IMR-90 (cell line): ENCODE measurements around the gene COL5A1. TPM values are rescaled to one million over a fixed set of nuclear protein-coding genes. Genes with fewer than 3 reads are reported as not detected.

Experiments
- ATAC-seq: fragments of 200-7000 bp; cut with Tn5 transposase; 2 replicates; pipeline ENCODE4 v1.9.1; 2020; ENCODE audit warnings: low read depth, mild to moderate bottlenecking, moderate library complexity
- BruUV-seq: library from RNA; stranded (reverse); fragments of 400-500 nt; replicated peaks from 2 replicates; lab custom pipeline; 2021; lab: Mats Ljungman, UMichigan
- CTCF ChIA-PET: fragments of 300-600 bp; formaldehyde crosslinking; extraction: SDS; loops from one replicate; lab custom pipeline; 2021; ENCODE audit warnings: antibody characterized with exemption; lab: Yijun Ruan, JAX
- POLR2A ChIA-PET: fragments of 300-600 bp; sonication (Branson Sonifier 250); formaldehyde crosslinking; loops from one replicate; lab custom pipeline; 2022; ENCODE audit warnings: antibody characterized with exemption; ENCODE audit not compliant: unreplicated experiment; lab: Charles Lee
- DNase-seq: peaks from one replicate; pipeline ENCODE4 v3.0.0; 2013
- H2AFZ ChIP-seq: replicated peaks from 2 replicates; pipeline ENCODE3; 2013; ENCODE audit warnings: low read length, mild to moderate bottlenecking; ENCODE audit not compliant: poor library complexity
- H2AK5ac ChIP-seq: 2 replicates; pipeline ENCODE4 v1.6.1; 2013; ENCODE audit warnings: low read depth, low read length, inconsistent platforms
- H2AK9ac ChIP-seq: replicated peaks from 2 replicates; pipeline ENCODE3; 2013; ENCODE audit warnings: mild to moderate bottlenecking, low read depth, low read length, moderate library complexity; ENCODE audit not compliant: poor library complexity
- H2BK120ac ChIP-seq: 2 replicates; pipeline ENCODE4 v1.6.1; 2013; ENCODE audit warnings: low read depth, low read length, inconsistent platforms
- H2BK15ac ChIP-seq: 3 replicates; pipeline ENCODE4 v1.6.1; 2013; ENCODE audit warnings: low read depth, low read length, inconsistent platforms
- H2BK20ac ChIP-seq: 2 replicates; pipeline ENCODE4 v1.6.1; 2013; ENCODE audit warnings: low read depth, mild to moderate bottlenecking, inconsistent platforms, low read length, moderate library complexity
- H2BK5ac ChIP-seq: 2 replicates; pipeline ENCODE4 v1.6.1; 2013; ENCODE audit warnings: mild to moderate bottlenecking, low read depth, low read length, inconsistent platforms; ENCODE audit not compliant: poor library complexity, severe bottlenecking
- H3K14ac ChIP-seq: replicated peaks from 2 replicates; pipeline ENCODE4 v1.6.1; 2013; ENCODE audit warnings: low read depth, low read length, inconsistent platforms
- H3K18ac ChIP-seq: 2 replicates; pipeline ENCODE4 v1.6.1; 2013; ENCODE audit warnings: low read depth, low read length, control low read depth
- H3K23ac ChIP-seq: 2 replicates; pipeline ENCODE4 v1.6.1; 2013; ENCODE audit warnings: low read depth, low read length, inconsistent platforms
- H3K27ac ChIP-seq: 2 replicates; pipeline ENCODE4 v1.5.1; 2013; ENCODE audit warnings: mild to moderate bottlenecking, control low read depth, low read length; ENCODE audit not compliant: insufficient read depth
- H3K27me3 ChIP-seq: 2 replicates; pipeline ENCODE4 v1.6.1; 2013; ENCODE audit warnings: low read length; ENCODE audit not compliant: control insufficient read depth, insufficient read depth
- H3K36me3 ChIP-seq: 2 replicates; pipeline ENCODE4 v1.6.1; 2013; ENCODE audit warnings: low read length, mixed read lengths; ENCODE audit not compliant: control insufficient read depth, insufficient read depth
- H3K4ac ChIP-seq: 2 replicates; pipeline ENCODE4 v1.6.1; 2013; ENCODE audit warnings: low read depth, low read length, inconsistent platforms
- H3K4me1 ChIP-seq: 2 replicates; pipeline ENCODE4 v1.6.1; 2013; ENCODE audit warnings: low read length, mixed read lengths; ENCODE audit not compliant: control insufficient read depth, insufficient read depth
- H3K4me2 ChIP-seq: 2 replicates; pipeline ENCODE4 v1.6.1; 2013; ENCODE audit warnings: low read depth, mild to moderate bottlenecking, control low read depth, low read length, moderate library complexity
- H3K4me3 ChIP-seq: 2 replicates; pipeline ENCODE4 v1.5.1; 2013; ENCODE audit warnings: low read depth, mild to moderate bottlenecking, control low read depth, low read length, moderate library complexity; ENCODE audit not compliant: insufficient read depth
- H3K56ac ChIP-seq: 2 replicates; pipeline ENCODE4 v1.6.1; 2013; ENCODE audit warnings: low read length, inconsistent platforms; ENCODE audit not compliant: insufficient read depth; ENCODE audit errors: extremely low read depth
- H3K79me1 ChIP-seq, 2 experiments: 2 replicates each; pipeline ENCODE4 v1.6.1; 2013; ENCODE audit warnings: low read length in 2 of 2, inconsistent platforms in 1 of 2, low read depth in 1 of 2
- H3K9ac ChIP-seq: 2 replicates; pipeline ENCODE4 v1.6.1; 2013; ENCODE audit warnings: low read depth, low read length, control low read depth
- H3K9me1 ChIP-seq: 2 replicates; pipeline ENCODE4 v1.6.1; 2013; ENCODE audit warnings: low read length, inconsistent platforms; ENCODE audit not compliant: insufficient read depth
- H3K9me3 ChIP-seq: 2 replicates; pipeline ENCODE4 v1.6.1; 2013; ENCODE audit warnings: low read length; ENCODE audit not compliant: control insufficient read depth, insufficient read depth
- H4K20me1 ChIP-seq: 2 replicates; pipeline ENCODE4 v1.6.1; 2013; ENCODE audit warnings: low read length, inconsistent platforms; ENCODE audit not compliant: insufficient read depth
- H4K5ac ChIP-seq: 2 replicates; pipeline ENCODE4 v1.6.1; 2013; ENCODE audit warnings: mild to moderate bottlenecking, low read depth, low read length, control low read depth
- H4K8ac ChIP-seq, 2 experiments: 2 replicates each; pipeline ENCODE4 v1.6.1; 2013; ENCODE audit warnings: low read depth in 2 of 2, low read length in 2 of 2, control low read depth in 1 of 2, inconsistent platforms in 1 of 2
- H4K91ac ChIP-seq: 2 replicates; pipeline ENCODE4 v1.6.1; 2013; ENCODE audit warnings: low read depth, low read length, inconsistent platforms; ENCODE audit not compliant: insufficient read depth
- CHD1 ChIP-seq: IDR thresholded peaks from 2 replicates; pipeline ENCODE4 v1.6.1; 2012; ENCODE audit warnings: low read depth, low read length, improper control_type of control experiment
- FOS ChIP-seq: fragments of 150-350 bp; IDR thresholded peaks from 2 replicates; pipeline ENCODE4 v1.6.1; 2016; ENCODE audit warnings: low read depth, low read length
- MAZ ChIP-seq: IDR thresholded peaks from 2 replicates; pipeline ENCODE4 v1.6.1; 2012; ENCODE audit warnings: low read depth, mild to moderate bottlenecking, low read length, improper control_type of control experiment, moderate library complexity, borderline replicate concordance
- NFE2L2 ChIP-seq: fragments of 150-350 bp; IDR thresholded peaks from 2 replicates; pipeline ENCODE4 v1.6.1; 2016; ENCODE audit warnings: low read depth, mild to moderate bottlenecking, low read length
- SMC3 ChIP-seq: fragments of 150-350 bp; IDR thresholded peaks from 2 replicates; pipeline ENCODE4 v1.6.1; 2016; ENCODE audit warnings: low read depth, mild to moderate bottlenecking, antibody characterized with exemption, low read length, moderate library complexity
- WGBS, 2 experiments: methylation state at CpG; one replicate each; pipeline versions ENCODE4 v1.1.5 to v1.1.7; 2013; ENCODE audit warnings: missing lambda C conversion rate in 2 of 2; ENCODE audit not compliant: insufficient read length in 1 of 2; ENCODE audit errors: extremely low coverage in 2 of 2; 5-methylcytosine and 5-hydroxymethylcytosine counted together
- dilution Hi-C: fragments of 300-500 bp; cut with HindIII; formaldehyde crosslinking; loops from one replicate; pipeline ENCODE4 v1.14.3; 2018; ENCODE audit warnings: low sequenced_read_pairs; ENCODE audit not compliant: unreplicated experiment
- in situ Hi-C: fragments of 300-500 bp; cut with MboI; formaldehyde crosslinking; loops from 3 replicates; pipeline ENCODE4 v1.14.3; 2019; ENCODE audit warnings: low sequenced_read_pairs, inconsistent platforms, mixed read lengths
- intact Hi-C: fragments of 100-400 bp; cut with micrococcal nuclease; formaldehyde crosslinking; loops from 2 replicates; pipeline ENCODE4 v1.10.0; 2022
- polyA plus RNA-seq, 3 experiments: library from polyadenylated mRNA; depleted of rRNA; stranded (reverse); fragments of >200 nt; gene quantifications; 2 replicates each; pipeline ENCODE4 v1.2.3, GENCODE V29; 2012; ENCODE audit warnings: low replicate concordance in 1 of 3
- total RNA-seq: library from RNA; depleted of rRNA; stranded (reverse); fragments of >200 nt; gene quantifications from 2 replicates; pipeline ENCODE4 v1.2.3, GENCODE V29; 2012

COL5A1 gene
- total and polyA plus RNA-seq, 2 of the 4 experiments (the other 2 are of a cell fraction), result 19.2 to 173 TPM

DNA sequence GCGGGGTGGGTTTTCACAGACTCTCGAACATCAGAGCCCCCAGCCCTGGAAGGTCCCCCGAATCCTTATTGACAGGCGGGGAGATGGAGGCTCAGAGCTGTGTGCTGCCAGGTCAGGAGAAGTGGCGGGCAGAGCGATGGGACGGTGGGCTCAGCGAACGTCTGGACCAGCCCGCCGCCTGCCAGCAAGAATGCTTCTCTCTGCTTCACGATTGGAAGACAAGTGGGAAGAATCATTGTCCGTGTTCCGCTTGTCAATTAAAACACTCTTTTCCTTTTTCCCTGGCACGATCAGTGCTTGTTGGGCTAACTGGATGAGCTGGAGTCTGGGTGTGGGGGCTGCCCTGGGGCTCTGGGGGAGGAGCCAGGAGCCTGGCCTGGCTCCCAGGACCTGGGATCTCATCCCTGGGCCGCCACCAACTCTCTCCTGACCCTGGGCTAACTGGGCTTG lies 1.6 kb downstream of the COL5A1 start:
- DNase-seq (peak; percentile 45), ATAC-seq (no peak)
- peak overlapping the region; percentile 98 for H2AK5ac ChIP-seq
- H2BK5ac ChIP-seq, result peak overlapping the region; percentile 83
- BruUV-seq, result no TSS peak
- peak overlapping the region; percentile 90 for H3K14ac ChIP-seq
- no peaks in the 10 kb centered on the region for H3K9me3 ChIP-seq
- H4K5ac ChIP-seq, result peak overlapping the region; percentile 44
- peak overlapping the region; percentile 73 for H3K23ac ChIP-seq
- peaks cover 31% of the 10 kb centered on the region for H3K4me1 ChIP-seq
- H3K56ac ChIP-seq, result peak overlapping the region; percentile 95
- peak overlapping the region; percentile 95 for H3K4ac ChIP-seq
- H2BK20ac ChIP-seq, result peak overlapping the region; percentile 29
- WGBS, 2 experiments, result no CpG with 5 or more reads among the region's 16 CpGs
- peak overlapping the region; percentile 87; the same call in 2 of the 3 replicates for H2BK15ac ChIP-seq
- peak overlapping the region; percentile 99 for H3K27ac ChIP-seq
- peaks cover 0 to 38% of the 10 kb centered on the region in 2 experiments; a peak in 3 of 4 replicates for H3K79me1 ChIP-seq
- peak overlapping the region; percentile 98 for H2AK9ac ChIP-seq
- ChIA-PET CTCF (interaction anchor here (0.7 to 1.0 kb wide), 2 partner anchors 46 to 186 kb away, joined by 3 to 5 read pairs; no protein-coding TSS in a partner anchor), POLR2A (interaction anchor here (0.6 to 1.0 kb wide), 3 partner anchors 81 to 187 kb away, joined by 3 to 4 read pairs (median 4); no protein-coding TSS in a partner anchor)
- in situ Hi-C loops (loop anchor here (5.0 kb wide), 1 partner anchor 191 kb away; no protein-coding TSS in a partner anchor), dilution Hi-C loops (no loop called here), intact Hi-C loops (loop anchor here (2.0 to 10.0 kb wide), 5 partner anchors 40 to 478 kb away; partner anchors contain the start of gene RNU6ATAC)
- peak overlapping the region; percentile 96 for H3K4me2 ChIP-seq
- peak overlapping the region; percentile 85 for H2BK120ac ChIP-seq
- peak overlapping the region; percentile 83 for H3K9ac ChIP-seq
- H3K9me1 ChIP-seq, result peaks cover 21% of the 10 kb centered on the region
- peak overlapping the region; percentile 71 for H2AFZ ChIP-seq
- H3K4me3 ChIP-seq, result peak overlapping the region; percentile 84
- no peaks in the 10 kb centered on the region for H3K27me3 ChIP-seq
- H4K91ac ChIP-seq, result peak overlapping the region; percentile 91
- H3K18ac ChIP-seq, result peak overlapping the region; percentile 93
- H4K8ac ChIP-seq, result peak overlapping the region; percentile 64 to 87; a peak in 3 of 4 replicates
- peaks cover 25% of the 10 kb centered on the region for H3K36me3 ChIP-seq
- TF ChIP-seq SMC3, result no peak
- TF ChIP-seq NFE2L2, result no peak
- TF ChIP-seq MAZ, result peak; percentile 58; the same call in 1 of the 2 replicates
- no peak for TF ChIP-seq FOS
- peak; percentile 63; the same call in 1 of the 2 replicates for TF ChIP-seq CHD1
- H4K20me1 ChIP-seq, result peaks cover 52% of the 10 kb centered on the region
